KG1 (cell line): Measurements from ENCODE around the gene CGB1.
"Not testable (repeated sequence)": the region's sequence is repeated elsewhere in the genome, so short reads cannot be mapped to it uniquely, and the experiment has no call there.

Source experiments
- DNase-seq: peaks from one replicate; lab custom pipeline; 2025; lab: John Stamatoyannopoulos, UW

CGB1 gene

GRCh38 chr19:49057636-49058234 lies 21.0 kb upstream of the CGB1 start, which contains the start of gene CGB7:
Gene CGB7, minus strand, starts transcription at chr19:49057749. Its CDS starts 2,374 bp downstream, at chr19:49055375.
- no peak for DNase-seq

GRCh38 chr19:49056902-49057596 lies 20.4 kb upstream of the CGB1 start:
- DNase-seq: not testable (repeated sequence)

- no peak for DNase-seq
These were observed 19.6 kb upstream of the CGB1 start for GRCh38 chr19:49056101-49056901.

GRCh38 chr19:49050376-49051033 lies 13.8 kb upstream of the CGB1 start:
- not testable (repeated sequence) for DNase-seq

GRCh38 chr19:49049834-49050233 lies 13.1 kb upstream of the CGB1 start:
- DNase-seq: not testable (repeated sequence)

GRCh38 chr19:49049011-49049410 lies 12.3 kb upstream of the CGB1 start, which contains the start of gene CGB8:
Gene CGB8, minus strand, starts transcription at chr19:49049111. Its CDS starts 372 bp downstream, at chr19:49048739.
- DNase-seq: not testable (repeated sequence)

GRCh38 chr19:49043548-49043947 lies 6.9 kb upstream of the CGB1 start, which contains the start of gene CGB5:
Gene CGB5, plus strand, starts transcription at chr19:49043848. Its CDS starts 362 bp downstream, at chr19:49044210.
- DNase-seq: not testable (repeated sequence)

GRCh38 chr19:49042666-49043065 lies 6.0 kb upstream of the CGB1 start:
- DNase-seq: not testable (repeated sequence)

- no peak for DNase-seq
These were observed 5.5 kb upstream of the CGB1 start for GRCh38 chr19:49042177-49042576.

- not testable (repeated sequence) for DNase-seq
These were observed 3.0 kb upstream of the CGB1 start for GRCh38 chr19:49039736-49040135.

- not testable (repeated sequence) for DNase-seq
These were observed 2.0 kb upstream of the CGB1 start for GRCh38 chr19:49038557-49039276.

GRCh38 chr19:49038111-49038510 lies 1.4 kb upstream of the CGB1 start:
- DNase-seq: not testable (repeated sequence)

GRCh38 chr19:49031642-49032301 lies 4.9 kb downstream of the CGB1 start, which contains the start of gene CGB2:
Gene CGB2, plus strand, starts transcription at chr19:49031890. Its CDS starts 206 bp downstream, at chr19:49032096.
- not testable (repeated sequence) for DNase-seq

- not testable (repeated sequence) for DNase-seq
These were observed 6.4 kb downstream of the CGB1 start for GRCh38 chr19:49030323-49030722.

GRCh38 chr19:49029749-49030148 lies 6.9 kb downstream of the CGB1 start:
- not testable (repeated sequence) for DNase-seq

GRCh38 chr19:49028686-49029085 lies 8.0 kb downstream of the CGB1 start:
- not testable (repeated sequence) for DNase-seq

GRCh38 chr19:49025599-49025998 lies 11.1 kb downstream of the CGB1 start:
- not testable (repeated sequence) for DNase-seq

- DNase-seq: not testable (repeated sequence)
These were observed 11.6 kb downstream of the CGB1 start for GRCh38 chr19:49025088-49025487.

- not testable (repeated sequence) for DNase-seq
These were observed 12.5 kb downstream of the CGB1 start, which contains the start of gene CGB3 for GRCh38 chr19:49024233-49024632. Gene CGB3, minus strand, starts transcription at chr19:49024333. Its CDS starts 362 bp downstream, at chr19:49023971.

- DNase-seq: no peak
These were observed 14.6 kb downstream of the CGB1 start for GRCh38 chr19:49022116-49022515.
